GM12864 (cell line): ENCODE measurements around the gene SCAF11.

ENCODE experiments used
- DNase-seq: peaks from one replicate; pipeline ENCODE4 v3.0.0-alpha.2; 2011; ENCODE audit warnings: low read depth
- H3K4me3 ChIP-seq: 2 replicates; pipeline ENCODE4 v1.5.1; 2011; ENCODE audit warnings: mild to moderate bottlenecking, low read depth, low read length, control low read depth
- TF ChIP-seq, protein P1 (sequence below): IDR thresholded peaks from 2 replicates; pipeline ENCODE4 v1.5.1; 2011; ENCODE audit warnings: low read depth, mild to moderate bottlenecking, moderate library complexity, low read length, control low read depth, inconsistent platforms; ENCODE audit errors: missing control alignments

SCAF11 gene

DNA sequence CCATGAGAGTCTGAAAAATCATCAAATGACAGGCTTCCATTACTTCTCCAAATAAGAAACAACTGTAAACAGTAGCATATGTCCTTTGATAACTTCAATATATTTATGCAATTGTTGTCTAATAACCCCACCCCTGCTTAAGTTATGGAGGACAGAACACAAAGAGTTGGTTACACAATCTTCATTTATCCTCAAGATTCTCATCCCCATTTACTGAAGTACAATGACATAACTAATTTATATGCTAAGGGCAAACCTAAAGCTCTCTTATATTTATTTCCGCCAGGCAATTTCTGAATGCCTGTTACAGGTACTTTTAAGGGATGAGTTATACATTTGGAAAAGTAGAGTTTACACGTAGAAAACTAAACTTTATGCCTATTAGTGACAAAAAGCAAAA lies 12.3 kb downstream of the SCAF11 start:
- TF ChIP-seq, protein P1, sequence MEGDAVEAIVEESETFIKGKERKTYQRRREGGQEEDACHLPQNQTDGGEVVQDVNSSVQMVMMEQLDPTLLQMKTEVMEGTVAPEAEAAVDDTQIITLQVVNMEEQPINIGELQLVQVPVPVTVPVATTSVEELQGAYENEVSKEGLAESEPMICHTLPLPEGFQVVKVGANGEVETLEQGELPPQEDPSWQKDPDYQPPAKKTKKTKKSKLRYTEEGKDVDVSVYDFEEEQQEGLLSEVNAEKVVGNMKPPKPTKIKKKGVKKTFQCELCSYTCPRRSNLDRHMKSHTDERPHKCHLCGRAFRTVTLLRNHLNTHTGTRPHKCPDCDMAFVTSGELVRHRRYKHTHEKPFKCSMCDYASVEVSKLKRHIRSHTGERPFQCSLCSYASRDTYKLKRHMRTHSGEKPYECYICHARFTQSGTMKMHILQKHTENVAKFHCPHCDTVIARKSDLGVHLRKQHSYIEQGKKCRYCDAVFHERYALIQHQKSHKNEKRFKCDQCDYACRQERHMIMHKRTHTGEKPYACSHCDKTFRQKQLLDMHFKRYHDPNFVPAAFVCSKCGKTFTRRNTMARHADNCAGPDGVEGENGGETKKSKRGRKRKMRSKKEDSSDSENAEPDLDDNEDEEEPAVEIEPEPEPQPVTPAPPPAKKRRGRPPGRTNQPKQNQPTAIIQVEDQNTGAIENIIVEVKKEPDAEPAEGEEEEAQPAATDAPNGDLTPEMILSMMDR = no peak
- H3K4me3 ChIP-seq = no peak overlapping the region

DNA sequence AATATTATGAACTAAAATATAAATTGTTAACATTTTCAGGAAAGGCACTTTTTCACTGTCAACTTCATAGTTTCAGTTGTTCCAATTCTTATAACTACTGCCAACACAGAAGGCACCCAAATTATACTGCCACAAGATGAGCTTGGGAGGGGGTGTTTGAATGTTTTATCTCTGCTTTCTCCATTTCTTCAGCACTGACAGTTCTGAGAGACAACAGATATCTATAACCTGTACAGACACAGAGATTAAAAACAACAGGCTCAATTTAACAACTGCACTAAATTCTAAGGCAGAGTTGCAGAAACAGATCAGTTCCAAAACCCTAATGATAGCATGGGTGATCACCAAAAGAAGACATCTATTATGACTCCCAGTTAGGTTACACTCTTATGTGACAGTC lies 12.8 kb downstream of the SCAF11 start:
- no peak overlapping the region for H3K4me3 ChIP-seq
- TF ChIP-seq, protein P1 = no peak
- no peak for DNase-seq

More for the DNA sequence above, 12.3 kb downstream of the SCAF11 start:
- DNase-seq = no peak

- no peak for DNase-seq
- TF ChIP-seq, protein P1 = no peak
- no peak overlapping the region for H3K4me3 ChIP-seq
Measured at GRCh38 chr12:45975506-45975905, 14.9 kb downstream of the SCAF11 start.

- TF ChIP-seq, protein P1 = no peak
- no peak for DNase-seq
- no peak overlapping the region for H3K4me3 ChIP-seq
Measured at GRCh38 chr12:45974883-45975282, 15.5 kb downstream of the SCAF11 start.

- no peak for DNase-seq
- TF ChIP-seq, protein P1 = no peak
- H3K4me3 ChIP-seq = no peak overlapping the region
Measured at GRCh38 chr12:45974171-45974719, 16.1 kb downstream of the SCAF11 start.

- TF ChIP-seq, protein P1 = no peak
- no peak for DNase-seq
- H3K4me3 ChIP-seq = no peak overlapping the region
Measured at GRCh38 chr12:45973526-45973925, 16.8 kb downstream of the SCAF11 start.

DNA sequence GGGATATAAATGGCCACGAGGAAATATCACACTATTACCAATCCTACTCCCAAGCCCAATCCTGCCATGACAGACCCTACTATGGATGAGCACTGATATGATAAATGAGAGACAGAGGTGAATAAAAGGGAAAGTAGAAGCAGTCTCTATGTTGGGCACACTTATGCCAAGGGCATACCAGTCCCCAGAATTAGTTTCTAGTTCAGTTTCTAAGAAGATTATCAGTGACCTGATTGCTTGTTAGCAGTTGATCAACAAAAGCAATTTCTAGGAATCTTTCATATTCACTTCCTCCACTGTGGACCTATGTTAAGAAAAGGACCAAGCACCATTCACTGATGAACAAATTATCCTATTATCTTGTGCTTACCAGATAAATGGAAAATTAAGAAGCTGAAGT lies 20.0 kb downstream of the SCAF11 start:
- TF ChIP-seq, protein P1 = no peak
- no peak for DNase-seq
- no peak overlapping the region for H3K4me3 ChIP-seq
